GM21515 (cell line): ENCODE data around the gene IER5.

Experiments
- ATAC-seq: cut with Tn5 transposase; IDR thresholded peaks from one replicate; pipeline ENCODE4 v1.9.1; 2021; ENCODE audit not compliant: unreplicated experiment

IER5 gene

DNA sequence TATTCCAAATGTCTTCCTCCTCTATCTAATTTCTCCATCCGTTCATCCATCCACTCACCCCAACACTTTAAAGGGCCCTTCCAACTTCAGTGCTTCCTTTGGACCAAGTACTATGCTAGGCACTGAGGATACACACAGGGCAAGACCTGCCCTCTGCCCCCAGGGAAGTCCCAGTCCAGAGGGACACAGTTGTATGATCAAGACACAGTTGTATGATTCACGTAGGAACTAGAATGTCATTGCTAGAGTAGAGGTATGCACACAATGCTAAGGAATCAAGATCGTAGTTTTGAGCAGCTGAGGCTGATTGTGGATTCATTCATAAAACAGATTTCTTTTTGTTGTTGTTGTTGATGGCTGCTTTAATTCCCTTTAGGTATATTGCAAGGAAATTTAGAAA is 11.6 kb upstream of the IER5 start:
- ATAC-seq = no peak

DNA sequence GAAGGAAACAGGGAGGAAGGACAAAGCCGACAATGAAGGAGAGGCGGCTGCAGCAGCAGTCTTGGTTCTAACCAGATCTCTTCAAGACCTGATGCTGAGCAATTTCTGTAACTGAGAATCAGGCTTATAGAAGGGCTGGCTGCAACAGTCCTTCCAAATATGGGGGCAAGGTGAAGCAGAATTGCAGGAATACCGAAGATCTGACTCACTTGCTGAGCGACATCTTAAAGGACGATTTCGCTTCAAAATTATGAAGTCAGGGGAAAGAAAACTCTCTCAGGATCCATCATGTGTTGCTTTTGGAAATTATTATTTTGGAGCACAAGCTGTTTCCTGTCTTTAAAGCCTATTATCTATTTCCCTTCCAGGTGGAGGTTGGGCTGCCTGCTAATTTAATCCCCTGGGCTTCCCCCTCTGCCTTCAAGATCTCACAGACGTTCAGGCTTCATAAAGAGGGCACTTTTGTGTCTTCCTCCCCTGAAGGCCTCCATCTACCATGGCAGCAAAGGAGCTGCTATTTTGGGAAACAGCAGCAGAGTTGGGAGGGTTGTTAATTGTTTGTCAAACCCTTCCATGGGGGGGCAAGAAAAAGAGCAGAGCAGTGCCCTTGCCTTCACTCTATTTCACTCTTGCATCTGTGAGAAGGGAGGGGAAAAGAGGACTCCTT is 10.8 kb upstream of the IER5 start:
- no peak for ATAC-seq

DNA sequence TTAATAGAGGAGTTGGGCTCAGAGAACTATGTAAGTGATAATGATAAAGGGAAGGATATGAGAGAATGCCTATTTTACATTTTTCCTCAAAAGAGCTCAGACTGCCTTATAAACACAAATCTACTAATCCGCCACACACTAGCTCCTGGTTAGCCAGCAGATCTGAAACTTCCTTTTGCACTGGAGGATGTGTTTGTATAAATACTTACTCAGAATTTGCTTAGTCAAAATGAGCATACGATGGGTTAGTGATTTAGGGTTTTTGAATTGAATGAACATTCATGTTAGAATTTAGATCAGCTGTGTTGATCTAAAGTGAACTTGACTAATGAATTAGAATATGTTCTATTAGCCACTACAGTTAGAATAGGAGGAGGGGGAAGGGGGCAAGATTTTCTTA is 9.1 kb upstream of the IER5 start:
- ATAC-seq = no peak

DNA sequence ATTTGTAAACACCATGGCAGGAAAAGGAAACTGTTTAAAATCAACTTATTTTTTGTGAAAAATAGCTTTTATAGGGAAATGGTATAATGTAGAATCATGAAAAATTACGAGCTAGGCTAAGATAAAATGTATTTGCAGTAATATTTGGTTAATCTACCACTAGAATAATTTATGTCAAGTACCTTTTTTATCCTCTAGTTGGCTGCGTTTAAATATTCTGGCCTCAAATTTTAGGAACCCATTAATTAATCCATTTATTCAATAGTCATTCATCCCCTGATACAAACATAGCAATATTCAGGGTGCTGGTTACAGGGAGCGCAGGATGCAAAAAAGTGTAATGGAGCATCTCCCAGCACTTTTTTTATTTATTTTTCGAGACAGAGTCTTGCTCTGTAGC is 8.6 kb upstream of the IER5 start:
- ATAC-seq = no peak

DNA sequence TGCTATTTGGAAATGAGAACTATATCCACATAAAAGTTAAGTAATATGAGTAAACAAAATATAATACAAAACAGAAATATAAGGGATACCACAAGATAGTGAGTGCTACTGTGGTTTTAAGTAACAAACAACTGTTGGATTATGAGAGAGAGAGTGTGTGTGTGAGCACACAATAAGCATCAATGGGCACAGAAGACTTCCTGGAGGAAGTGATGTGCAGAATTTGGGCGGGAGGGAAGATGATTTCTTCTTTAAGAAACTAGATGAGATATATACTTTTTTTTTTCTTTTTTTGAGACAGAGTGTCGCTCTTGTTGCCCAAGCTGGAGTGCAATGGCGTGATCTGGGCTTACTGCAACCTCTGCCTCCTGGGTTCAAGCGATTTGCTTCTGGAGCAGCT is 7.9 kb upstream of the IER5 start:
- no peak for ATAC-seq

DNA sequence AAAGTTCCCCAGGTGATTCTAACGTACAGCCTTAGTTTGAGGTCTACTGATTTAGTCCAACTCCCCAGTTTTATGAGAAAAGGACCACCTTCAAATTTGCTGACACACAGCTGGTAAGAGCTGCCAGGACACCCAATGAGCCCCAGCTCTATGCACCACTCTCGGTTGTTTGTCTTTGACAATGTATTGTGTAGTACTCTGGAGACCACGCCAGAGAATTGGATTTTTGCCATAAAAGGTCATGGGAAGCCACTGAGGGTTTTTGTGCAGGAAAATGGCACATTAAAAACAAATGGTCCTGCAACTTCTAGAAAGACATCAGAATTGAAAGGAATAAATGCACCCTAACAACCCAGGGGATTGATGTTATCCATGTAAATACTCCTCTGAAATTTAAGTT is 7.1 kb upstream of the IER5 start:
- no peak for ATAC-seq

DNA sequence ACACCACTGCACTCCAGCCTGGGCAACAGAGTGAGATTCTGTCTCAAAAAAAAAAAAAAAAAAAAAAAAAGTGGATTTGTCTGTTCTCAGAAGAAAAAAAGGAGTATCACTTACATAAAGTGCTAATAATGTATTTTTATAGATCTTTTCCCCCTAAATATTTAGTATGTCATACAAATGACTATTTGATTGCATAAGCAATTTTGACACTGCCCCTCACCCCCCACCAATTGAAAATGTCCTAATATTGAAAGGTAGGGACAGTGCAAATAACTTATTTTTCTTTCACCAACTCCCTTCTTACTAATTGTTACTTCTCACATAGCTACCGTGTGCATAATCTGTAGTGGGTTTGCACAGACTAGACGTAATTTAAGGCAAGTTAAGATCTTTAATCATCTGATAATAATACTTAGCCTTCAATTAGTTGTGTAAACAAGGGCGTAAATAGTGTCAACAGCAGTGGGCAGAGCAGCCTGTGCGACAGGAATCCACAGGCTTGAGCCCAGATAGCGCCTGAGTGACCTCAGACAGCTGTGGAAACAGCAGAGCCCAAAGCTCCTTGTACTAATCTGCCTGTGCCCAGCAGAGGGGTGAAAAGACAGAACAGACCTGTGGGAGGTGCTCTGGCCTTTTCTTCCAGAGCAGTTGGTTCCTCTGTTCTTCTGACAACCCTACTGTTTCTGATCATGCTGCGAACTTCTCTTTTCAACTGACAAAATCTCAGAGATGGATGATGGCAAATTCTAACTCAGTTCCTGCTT is 4.5 kb upstream of the IER5 start:
- peak; percentile 29 for ATAC-seq

DNA sequence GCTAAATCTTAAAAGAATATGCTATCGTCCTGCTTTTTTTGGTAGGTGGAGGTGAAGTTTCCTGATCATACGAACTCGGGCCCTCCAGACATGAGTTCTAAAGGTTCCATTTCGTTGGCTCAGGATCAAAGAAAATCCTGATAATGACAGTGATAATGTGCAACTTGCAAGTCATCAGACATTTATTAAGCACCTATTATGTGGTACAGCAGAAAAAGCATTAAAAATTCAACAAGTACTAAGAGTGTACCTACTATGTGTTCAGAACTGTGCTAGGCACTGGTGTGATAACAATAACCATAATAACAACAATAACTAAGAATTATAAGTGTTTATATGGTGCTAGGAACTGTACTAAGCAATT is 3.9 kb upstream of the IER5 start:
- no peak for ATAC-seq

DNA sequence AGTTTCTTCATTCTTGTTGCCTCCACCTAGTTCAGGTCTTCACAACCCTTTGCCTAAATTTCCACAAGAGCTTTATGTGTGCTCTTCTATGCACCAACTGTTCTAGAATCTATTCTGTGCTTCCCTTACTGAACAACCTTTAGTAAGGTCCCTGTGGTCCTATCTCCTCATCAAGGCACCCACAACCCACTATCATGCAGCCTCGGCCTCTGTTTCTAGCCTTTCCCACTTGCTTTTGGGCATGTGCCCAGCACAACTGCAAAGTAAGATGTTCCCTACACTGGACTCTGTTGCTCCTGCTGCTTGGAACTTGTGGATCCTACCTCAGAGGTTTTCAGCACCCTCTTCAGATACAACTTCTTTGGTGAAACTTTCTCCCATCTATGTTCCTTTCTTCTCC is 2.4 kb upstream of the IER5 start:
- ATAC-seq = no peak

DNA sequence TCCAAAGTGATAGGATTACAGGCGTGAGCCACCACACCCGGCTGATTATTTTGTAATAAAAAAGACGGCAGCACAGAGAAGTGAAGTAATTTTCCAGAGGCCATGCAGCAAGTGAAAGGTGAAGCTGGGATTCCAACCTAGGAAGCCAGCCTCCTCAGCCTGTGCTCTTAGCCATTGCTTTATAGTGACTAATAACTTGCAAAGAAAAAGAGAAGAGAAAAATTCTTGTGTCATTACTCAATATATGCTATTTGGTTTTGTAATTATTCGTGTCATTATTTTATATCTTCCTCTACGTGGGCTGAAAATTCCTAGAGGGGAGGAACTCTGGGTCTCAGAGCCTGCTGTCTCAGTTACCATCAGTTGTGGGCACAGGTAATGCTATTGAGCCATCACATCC is 1.6 kb upstream of the IER5 start:
- no peak for ATAC-seq

DNA sequence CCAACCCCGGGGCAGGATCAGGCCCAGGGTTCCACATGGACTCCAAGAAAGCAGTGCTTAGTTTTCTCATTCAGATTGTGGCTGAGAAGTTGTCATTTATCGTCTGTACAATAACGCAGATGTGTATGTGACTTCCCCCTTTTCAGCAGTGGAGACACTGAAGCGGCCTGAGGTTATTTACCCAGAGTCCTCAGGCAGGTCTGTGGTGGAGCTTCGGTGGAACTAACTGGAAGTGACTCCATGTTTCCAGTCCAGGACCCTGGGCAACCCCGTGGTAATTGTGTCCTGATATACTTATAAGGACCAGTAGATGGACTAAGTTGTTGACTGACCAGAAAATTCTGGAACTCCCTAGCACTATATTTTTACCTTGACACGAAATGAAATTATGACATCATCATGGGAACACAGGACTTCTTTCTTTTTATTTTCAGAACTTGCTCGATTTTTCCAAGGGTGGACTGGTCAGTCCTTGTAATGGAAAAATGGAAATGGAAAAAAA is 1.0 kb upstream of the IER5 start:
- ATAC-seq = no peak

DNA sequence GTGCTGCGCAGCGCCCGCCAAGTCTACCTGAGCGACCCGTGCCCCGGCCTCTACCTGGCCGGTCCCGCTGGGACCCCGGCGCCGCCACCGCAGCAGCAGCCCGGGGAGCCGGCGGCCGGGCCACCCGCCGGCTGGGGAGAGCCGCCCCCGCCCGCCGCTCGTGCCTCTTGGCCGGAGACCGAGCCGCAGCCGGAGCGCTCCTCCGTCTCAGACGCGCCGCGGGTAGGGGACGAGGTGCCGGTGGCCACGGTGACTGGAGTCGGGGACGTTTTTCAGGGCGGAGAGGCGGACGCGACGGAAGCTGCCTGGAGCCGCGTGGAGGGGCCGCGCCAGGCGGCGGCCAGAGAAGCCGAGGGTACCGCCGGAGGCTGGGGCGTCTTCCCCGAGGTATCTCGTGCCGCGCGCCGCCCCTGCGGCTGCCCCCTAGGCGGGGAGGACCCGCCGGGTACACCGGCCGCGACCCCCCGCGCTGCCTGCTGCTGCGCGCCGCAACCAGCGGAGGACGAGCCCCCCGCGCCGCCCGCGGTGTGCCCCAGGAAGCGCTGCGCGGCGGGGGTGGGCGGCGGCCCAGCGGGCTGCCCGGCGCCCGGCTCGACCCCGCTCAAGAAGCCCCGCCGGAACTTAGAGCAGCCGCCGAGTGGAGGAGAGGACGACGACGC is 646 bp downstream of the IER5 start:
- peak; percentile 6 for ATAC-seq

DNA sequence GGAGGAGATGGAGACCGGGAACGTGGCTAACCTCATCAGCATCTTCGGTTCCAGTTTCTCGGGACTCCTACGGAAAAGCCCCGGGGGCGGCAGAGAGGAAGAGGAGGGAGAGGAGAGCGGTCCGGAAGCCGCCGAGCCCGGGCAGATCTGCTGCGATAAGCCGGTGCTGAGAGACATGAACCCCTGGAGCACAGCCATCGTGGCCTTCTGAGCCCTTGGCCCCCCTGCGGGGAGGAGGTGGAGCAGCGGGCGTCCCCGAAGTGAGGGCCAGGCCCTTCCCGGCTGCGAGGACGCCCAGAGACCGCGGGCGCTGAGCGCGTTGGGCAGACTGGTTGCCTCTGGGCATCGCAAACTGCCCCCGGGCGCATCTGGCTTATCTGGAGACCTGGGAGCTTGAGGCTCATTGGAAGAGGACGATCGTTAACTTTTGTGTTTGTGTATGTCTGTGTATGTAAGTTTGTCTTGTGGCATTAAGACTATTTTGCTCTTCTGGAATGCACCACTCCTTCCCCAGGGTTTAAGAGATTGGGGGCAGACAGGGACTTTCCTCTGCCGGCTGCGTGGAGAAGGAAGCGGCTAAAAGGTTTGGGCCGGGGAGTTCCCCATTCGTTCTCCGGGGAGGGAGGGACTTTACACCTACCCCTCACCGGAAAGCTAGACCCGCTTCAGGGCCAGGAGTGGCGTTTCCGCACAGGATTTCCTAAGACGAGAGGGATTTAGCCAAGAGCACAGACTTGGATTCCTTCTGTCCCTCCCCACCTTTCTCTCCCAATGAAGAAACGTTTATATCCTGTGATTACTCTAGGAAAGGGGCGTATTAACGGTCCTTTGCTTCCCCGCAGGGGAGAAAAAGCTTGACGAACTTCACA is 1.4 kb downstream of the IER5 start:
- peak; percentile 39 for ATAC-seq

DNA sequence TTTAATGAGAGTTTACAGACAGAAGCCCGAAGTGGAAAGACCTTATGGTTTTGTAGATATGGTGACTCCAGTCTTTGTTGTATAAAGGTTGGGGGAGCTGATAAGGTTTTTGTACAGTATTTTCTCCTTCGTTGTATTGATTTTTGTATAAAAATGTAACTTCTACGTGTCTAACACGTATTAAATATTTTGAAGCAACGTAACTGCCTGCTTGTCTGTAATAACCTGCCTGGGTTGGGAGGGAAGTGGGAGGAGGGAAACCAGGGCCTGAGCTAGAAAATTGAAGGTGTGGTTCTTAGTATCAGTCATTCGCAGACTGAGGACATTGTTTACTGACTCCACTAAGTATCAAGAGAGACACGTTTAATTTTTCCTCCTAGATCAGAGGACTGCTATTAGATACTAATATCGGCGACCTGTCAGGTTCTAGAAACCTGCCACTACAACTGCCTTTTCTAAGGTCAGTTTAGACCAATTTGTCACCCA is 2.2 kb downstream of the IER5 start:
- ATAC-seq = no peak

DNA sequence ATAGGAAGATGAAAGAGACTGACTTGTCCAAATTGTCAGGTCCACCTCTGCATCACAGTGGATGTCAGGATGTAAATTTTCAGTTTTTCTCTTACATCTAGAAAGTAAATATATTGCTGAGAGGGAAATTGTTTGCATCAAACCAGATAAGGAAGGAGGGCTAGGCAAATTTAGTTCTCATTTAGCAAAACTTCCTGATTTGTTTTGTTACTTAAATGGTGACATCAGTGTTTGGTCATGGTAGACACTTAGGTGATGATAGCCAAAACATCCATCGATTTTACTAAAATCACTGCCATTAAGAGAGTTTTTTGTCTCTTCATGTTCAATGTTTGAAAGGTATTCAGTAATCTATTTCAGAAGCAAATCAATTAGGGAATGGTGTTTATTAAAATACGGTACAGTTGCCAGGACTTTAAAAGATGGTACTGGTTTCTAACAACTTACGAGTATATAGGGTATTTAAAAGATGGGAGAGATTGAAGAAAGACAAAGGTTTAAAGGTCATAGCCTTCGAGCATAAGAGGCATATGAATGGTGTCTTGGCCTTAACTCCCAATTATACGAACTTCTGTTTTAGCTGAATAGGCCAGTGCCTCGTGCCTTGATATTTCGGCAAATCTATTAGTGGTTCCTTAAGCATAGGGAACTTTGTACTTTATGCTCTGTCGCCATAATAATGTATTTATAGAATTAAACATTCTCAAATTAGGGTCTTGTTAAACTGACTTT is 3.0 kb downstream of the IER5 start:
- ATAC-seq = no peak

DNA sequence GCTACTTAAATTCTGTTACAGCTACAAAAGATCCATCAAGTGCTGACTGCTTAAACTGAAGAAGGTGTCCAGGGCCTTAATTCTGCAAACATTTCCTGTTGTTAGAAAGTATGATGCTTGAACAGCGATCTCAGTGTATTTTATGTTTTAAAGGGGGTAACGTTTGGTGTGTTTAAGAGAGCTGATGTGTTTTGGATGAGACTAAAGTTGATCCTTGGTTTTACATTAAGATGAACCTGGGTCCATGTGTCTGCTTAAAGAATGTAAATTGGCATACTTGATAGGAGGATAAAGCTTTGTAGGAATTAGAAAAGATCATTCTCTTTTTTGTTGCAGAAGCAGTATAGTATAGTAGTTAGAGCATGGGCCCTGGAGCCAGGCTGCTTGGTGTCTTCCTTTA is 3.6 kb downstream of the IER5 start:
- no peak for ATAC-seq

DNA sequence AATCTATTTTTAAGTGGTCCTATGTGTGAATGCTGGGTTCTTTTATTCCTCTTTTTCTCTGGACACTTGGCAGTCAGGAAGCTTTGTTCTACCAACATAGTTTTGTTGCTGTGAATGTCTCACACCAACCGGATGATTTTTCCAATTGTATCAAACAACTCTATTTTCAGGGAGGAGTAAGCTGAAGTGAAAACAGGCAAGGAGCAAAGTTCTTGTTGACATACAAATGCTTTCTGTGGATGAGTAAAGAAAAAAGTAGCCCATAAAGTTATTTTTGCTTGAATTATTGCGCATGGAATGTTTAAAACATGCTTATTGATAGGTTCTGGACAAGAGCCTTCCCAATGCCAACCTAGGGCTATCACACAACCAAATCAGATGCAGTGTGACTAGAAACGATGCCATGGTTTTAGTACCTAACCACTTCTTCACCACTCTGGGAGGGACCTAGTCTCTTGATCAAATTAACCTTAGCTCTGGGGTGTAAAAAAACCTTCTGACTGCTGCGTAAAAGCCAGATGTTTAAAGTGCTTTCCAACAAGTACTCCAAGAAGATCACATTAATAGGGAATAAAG is 4.5 kb downstream of the IER5 start:
- no peak for ATAC-seq

DNA sequence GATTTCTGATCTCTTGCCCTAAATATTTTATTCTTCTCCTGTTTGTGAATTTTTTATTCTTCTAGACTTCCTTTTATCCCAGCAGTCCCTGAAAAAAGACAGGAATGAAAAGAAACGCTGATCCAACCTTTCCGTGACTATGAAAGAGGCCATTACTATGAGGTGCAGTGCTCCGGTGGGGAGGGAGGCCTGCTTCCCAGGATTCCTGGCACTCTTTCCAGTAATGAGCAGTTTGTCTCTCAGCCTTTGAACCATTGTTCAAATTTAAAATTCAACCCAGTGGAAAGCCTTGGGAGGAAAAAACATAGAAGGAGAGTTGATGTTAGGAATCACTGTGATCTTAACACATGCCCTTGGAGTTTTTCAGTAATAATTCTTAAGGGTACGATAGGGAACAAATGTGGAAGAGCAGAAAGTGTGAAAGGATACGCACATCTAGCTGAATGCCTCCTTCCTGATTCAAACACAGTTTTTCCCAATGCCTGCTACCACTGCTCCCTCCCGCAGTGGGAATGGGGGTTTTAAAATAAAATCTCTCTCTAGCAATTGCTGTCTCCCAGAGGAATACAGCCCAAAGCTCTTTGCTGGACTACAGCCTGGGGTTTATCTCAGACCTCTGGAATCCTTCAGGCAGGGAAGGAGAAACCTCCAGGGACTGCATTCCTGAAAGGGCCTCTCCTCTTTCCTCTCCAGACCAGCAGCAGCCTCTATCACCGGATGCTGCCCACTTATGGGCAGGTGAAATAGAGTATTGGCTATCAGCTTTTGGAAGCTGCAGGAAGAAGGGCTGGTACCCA is 6.1 kb downstream of the IER5 start:
- ATAC-seq = no peak

DNA sequence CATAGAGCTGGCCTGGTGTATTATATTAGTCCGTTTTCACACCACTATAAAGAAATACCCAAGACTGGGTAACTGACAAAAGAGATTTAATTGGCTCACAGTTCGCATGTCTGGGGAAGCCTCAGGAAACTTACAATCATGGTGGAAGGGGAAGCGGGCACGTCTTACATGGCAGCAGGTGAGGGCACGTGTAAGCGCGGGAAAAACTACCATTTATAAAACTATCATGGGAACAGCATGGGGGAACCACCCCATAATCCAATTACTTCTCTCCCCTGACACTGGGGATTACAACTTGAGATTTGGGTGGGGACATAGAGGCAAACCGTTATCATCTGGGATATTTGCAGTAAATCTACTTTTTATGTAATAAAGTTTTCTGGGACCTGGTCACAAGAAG is 6.8 kb downstream of the IER5 start:
- ATAC-seq = no peak
